LNCAP (cell line): ENCODE measurements around the gene TMCO5A.

Experiments used
- CTCF ChIP-seq: fragments of 450-650 bp; IDR thresholded peaks from 2 replicates; pipeline ENCODE4 v1.5.1; 2017; ENCODE audit warnings: mild to moderate bottlenecking

TMCO5A gene

GRCh38 chr15:37978231-37978630 lies 43.8 kb downstream of the TMCO5A start:
- no peak for TF ChIP-seq CTCF

GRCh38 chr15:37979671-37980409 lies 45.4 kb downstream of the TMCO5A start:
- TF ChIP-seq CTCF, result no peak

GRCh38 chr15:37981201-37981600 lies 46.8 kb downstream of the TMCO5A start:
- TF ChIP-seq CTCF, result no peak

- TF ChIP-seq CTCF, result peak; percentile 48
Observed at GRCh38 chr15:37981775-37982174, 47.3 kb downstream of the TMCO5A start.

- no peak for TF ChIP-seq CTCF
Observed at GRCh38 chr15:37984368-37984767, 49.9 kb downstream of the TMCO5A start.

GRCh38 chr15:37995461-37996347 lies 61.3 kb downstream of the TMCO5A start:
- peak; percentile 71 for TF ChIP-seq CTCF
